ENCODE data around the gene ARHGEF11.

ARHGEF11 gene

DNA sequence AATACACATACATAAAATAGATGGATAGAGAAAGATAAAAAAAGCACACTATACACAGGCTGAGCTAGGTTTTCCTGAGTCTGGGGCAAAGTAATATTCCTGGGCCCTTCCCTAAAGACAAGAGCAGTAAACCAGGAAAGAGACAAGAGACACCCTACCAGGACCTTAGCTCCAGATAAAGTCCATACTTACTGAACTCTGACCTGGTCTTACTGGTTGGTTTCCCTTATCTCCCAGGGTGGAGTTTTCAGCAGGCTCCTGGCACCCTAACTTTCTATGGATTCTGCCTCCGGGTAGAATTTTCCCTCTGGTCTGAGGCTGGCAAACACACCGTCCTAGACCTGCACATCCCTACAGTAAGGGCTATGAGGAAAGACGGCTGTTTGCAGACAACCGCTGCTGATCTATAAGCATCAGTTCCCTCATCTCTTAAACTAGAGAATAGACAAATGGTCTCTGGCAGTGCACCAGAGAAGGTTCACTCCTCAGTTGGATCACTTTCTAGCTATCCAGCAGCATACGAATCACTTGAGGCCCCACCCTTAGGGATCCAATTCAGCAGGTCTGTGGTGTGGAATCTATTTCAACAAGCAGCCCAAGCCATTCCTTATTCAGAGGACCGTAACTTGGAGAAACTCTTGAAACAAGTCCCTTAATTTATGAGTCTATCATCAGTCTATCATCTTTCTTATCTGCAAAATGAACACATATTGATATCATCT is 52.0 kb downstream of the ARHGEF11 start:
- Histone ChIP-seq H3F3A (ENCODE audit: control insufficient read depth, insufficient read depth) (no peaks in the 10 kb centered on the region), H3K4me2 (ENCODE audit: low read length) (no peak overlapping the region), H3K27me3 (ENCODE audit: control insufficient read depth, low read length) (no peaks in the 10 kb centered on the region), H3K4me1 (ENCODE audit: control insufficient read depth, low read length) (no peaks in the 10 kb centered on the region), H4K20me1 (ENCODE audit: control insufficient read depth, insufficient read depth, low read depth, low read length) (peaks cover 3% of the 10 kb centered on the region; the same call in 1 of the 2 replicates), H3K79me2 (ENCODE audit: control insufficient read depth, low read length) (no peaks in the 10 kb centered on the region), H3K4me3 (ENCODE audit: low read length) (no peak overlapping the region), H3K9me3 (ENCODE audit: control insufficient read depth, insufficient read depth, low read length) (no peaks in the 10 kb centered on the region), H3K36me3 (ENCODE audit: control insufficient read depth, low read length) (no peaks in the 10 kb centered on the region), H3K9me2 (replicated peaks; ENCODE audit: control insufficient read depth, low read length) (no peaks in the 10 kb centered on the region), H3K27ac (ENCODE audit: low read depth, low read length) (no peak overlapping the region)
- TF ChIP-seq EZH2phosphoT487 (IDR thresholded peaks at IDR 0.05; ENCODE audit: borderline replicate concordance, low read length): no peak
- TF ChIP-seq, protein P1, sequence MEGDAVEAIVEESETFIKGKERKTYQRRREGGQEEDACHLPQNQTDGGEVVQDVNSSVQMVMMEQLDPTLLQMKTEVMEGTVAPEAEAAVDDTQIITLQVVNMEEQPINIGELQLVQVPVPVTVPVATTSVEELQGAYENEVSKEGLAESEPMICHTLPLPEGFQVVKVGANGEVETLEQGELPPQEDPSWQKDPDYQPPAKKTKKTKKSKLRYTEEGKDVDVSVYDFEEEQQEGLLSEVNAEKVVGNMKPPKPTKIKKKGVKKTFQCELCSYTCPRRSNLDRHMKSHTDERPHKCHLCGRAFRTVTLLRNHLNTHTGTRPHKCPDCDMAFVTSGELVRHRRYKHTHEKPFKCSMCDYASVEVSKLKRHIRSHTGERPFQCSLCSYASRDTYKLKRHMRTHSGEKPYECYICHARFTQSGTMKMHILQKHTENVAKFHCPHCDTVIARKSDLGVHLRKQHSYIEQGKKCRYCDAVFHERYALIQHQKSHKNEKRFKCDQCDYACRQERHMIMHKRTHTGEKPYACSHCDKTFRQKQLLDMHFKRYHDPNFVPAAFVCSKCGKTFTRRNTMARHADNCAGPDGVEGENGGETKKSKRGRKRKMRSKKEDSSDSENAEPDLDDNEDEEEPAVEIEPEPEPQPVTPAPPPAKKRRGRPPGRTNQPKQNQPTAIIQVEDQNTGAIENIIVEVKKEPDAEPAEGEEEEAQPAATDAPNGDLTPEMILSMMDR (IDR thresholded peaks at IDR 0.05; ENCODE audit: low read depth, low read length, poor library complexity, severe bottlenecking): no peak

DNA sequence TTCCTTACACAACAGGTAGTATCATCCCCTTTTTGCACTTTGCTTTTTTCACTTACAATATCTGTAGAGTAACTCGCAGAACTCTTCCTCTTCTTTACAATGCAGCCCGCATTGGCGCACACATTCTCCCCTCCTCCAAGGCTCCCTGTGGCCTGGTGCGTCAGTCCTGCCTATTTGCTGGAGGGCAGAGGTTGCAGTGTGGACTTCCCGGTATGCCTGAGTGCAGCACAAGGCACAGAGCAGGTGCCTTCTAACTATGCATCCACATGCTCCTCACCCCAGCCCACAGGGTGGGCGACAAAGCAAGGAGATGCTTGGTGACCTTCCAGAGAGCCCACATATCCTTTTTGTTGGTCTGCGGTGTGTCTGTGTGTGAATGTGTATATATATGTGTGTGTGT is 53.3 kb downstream of the ARHGEF11 start:
- no peaks in the 10 kb centered on the region for H3K9me2 ChIP-seq (replicated peaks; ENCODE audit: control insufficient read depth, low read length)
- H3K36me3 ChIP-seq (ENCODE audit: control insufficient read depth, low read length): no peaks in the 10 kb centered on the region
- H3F3A ChIP-seq (ENCODE audit: control insufficient read depth, insufficient read depth): no peaks in the 10 kb centered on the region
- no peak overlapping the region for H3K27ac ChIP-seq (ENCODE audit: low read depth, low read length)
- no peaks in the 10 kb centered on the region for H3K4me1 ChIP-seq (ENCODE audit: control insufficient read depth, low read length)
- H3K4me2 ChIP-seq (ENCODE audit: low read length): no peak overlapping the region
- H3K4me3 ChIP-seq (ENCODE audit: low read length): no peak overlapping the region
- H3K27me3 ChIP-seq (ENCODE audit: control insufficient read depth, low read length): no peaks in the 10 kb centered on the region
- no peak for TF ChIP-seq EZH2phosphoT487 (IDR thresholded peaks at IDR 0.05; ENCODE audit: borderline replicate concordance, low read length)
- TF ChIP-seq, protein P1 (IDR thresholded peaks at IDR 0.05; ENCODE audit: low read depth, low read length, poor library complexity, severe bottlenecking): no peak
- no peaks in the 10 kb centered on the region for H3K9me3 ChIP-seq (ENCODE audit: control insufficient read depth, insufficient read depth, low read length)
- H3K79me2 ChIP-seq (ENCODE audit: control insufficient read depth, low read length): no peaks in the 10 kb centered on the region
- peaks cover 3% of the 10 kb centered on the region; the same call in 1 of the 2 replicates for H4K20me1 ChIP-seq (ENCODE audit: control insufficient read depth, insufficient read depth, low read depth, low read length)

DNA sequence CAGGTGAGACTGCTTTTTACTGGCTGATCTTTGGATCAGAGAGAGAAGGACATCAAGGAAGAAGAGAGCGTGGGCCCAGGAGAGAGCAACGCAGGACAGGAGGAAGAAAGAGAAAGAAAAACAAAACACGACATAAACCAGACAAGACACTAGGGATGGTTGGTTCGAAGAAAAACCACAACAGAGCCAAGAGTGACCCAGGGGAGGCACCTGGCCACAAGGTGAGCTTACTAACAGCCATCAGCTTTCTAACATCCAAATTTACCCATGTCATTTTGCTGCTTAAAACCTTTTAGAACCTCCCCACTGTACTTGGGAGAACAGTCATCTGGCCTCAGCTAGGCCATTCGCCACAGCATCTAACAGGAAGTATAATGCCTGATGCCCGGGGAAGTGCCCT is 57.8 kb downstream of the ARHGEF11 start:
- no peaks in the 10 kb centered on the region for H3K36me3 ChIP-seq (ENCODE audit: control insufficient read depth, low read length)
- no peak overlapping the region for H3K4me3 ChIP-seq (ENCODE audit: low read length)
- no peaks in the 10 kb centered on the region for H3K79me2 ChIP-seq (ENCODE audit: control insufficient read depth, low read length)
- H3F3A ChIP-seq (ENCODE audit: control insufficient read depth, insufficient read depth): no peaks in the 10 kb centered on the region
- H3K9me2 ChIP-seq (replicated peaks; ENCODE audit: control insufficient read depth, low read length): no peaks in the 10 kb centered on the region
- H3K27ac ChIP-seq (ENCODE audit: low read depth, low read length): no peak overlapping the region
- no peaks in the 10 kb centered on the region for H3K27me3 ChIP-seq (ENCODE audit: control insufficient read depth, low read length)
- TF ChIP-seq, protein P1 (IDR thresholded peaks at IDR 0.05; ENCODE audit: low read depth, low read length, poor library complexity, severe bottlenecking): no peak
- TF ChIP-seq EZH2phosphoT487 (IDR thresholded peaks at IDR 0.05; ENCODE audit: borderline replicate concordance, low read length): no peak
- no peaks in the 10 kb centered on the region for H4K20me1 ChIP-seq (ENCODE audit: control insufficient read depth, insufficient read depth, low read depth, low read length)
- no peaks in the 10 kb centered on the region for H3K4me1 ChIP-seq (ENCODE audit: control insufficient read depth, low read length)
- H3K4me2 ChIP-seq (ENCODE audit: low read length): no peak overlapping the region
- H3K9me3 ChIP-seq (ENCODE audit: control insufficient read depth, insufficient read depth, low read length): no peaks in the 10 kb centered on the region

All from DOHH2 (cell line).